NCI-H1436 treated with DMSO at 0.1 percent for 48 hours (cell line): ENCODE data around the gene ZNF254.
"Not testable (repeated sequence)": the region's sequence is repeated elsewhere in the genome, so short reads cannot be mapped to it uniquely, and the experiment has no call there.

Source experiments
- DNase-seq: peaks from one replicate; lab custom pipeline; 2025; lab: John Stamatoyannopoulos, UW

The ZNF254 gene

GRCh38 chr19:24072720-24073119 lies 14.3 kb upstream of the ZNF254 start:
- no peak for DNase-seq

- DNase-seq: no peak
These were observed 13.2 kb upstream of the ZNF254 start for GRCh38 chr19:24073807-24074206.

- DNase-seq: no peak
These were observed 12.1 kb upstream of the ZNF254 start for GRCh38 chr19:24074720-24075454.

GRCh38 chr19:24075530-24075929 lies 11.5 kb upstream of the ZNF254 start:
- DNase-seq: not testable (repeated sequence)

- DNase-seq: no peak
These were observed 8.3 kb upstream of the ZNF254 start for GRCh38 chr19:24078680-24079079.

GRCh38 chr19:24081056-24081455 lies 5.9 kb upstream of the ZNF254 start:
- DNase-seq: no peak

- DNase-seq: no peak
These were observed 11.4 kb downstream of the ZNF254 start for GRCh38 chr19:24098359-24098758.

- DNase-seq: no peak
These were observed 12.8 kb downstream of the ZNF254 start for GRCh38 chr19:24099829-24100228.

GRCh38 chr19:24100597-24100996 lies 13.6 kb downstream of the ZNF254 start:
- DNase-seq: not testable (repeated sequence)

GRCh38 chr19:24101459-24102115 lies 14.6 kb downstream of the ZNF254 start:
- no peak for DNase-seq

GRCh38 chr19:24127601-24128000 lies 40.6 kb downstream of the ZNF254 start:
- no peak for DNase-seq

GRCh38 chr19:24140099-24140498 lies 53.1 kb downstream of the ZNF254 start:
- DNase-seq: no peak

GRCh38 chr19:24140591-24140990 lies 53.6 kb downstream of the ZNF254 start:
- no peak for DNase-seq

- DNase-seq: no peak
These were observed 54.6 kb downstream of the ZNF254 start for GRCh38 chr19:24141612-24142011.

- no peak for DNase-seq
These were observed 55.8 kb downstream of the ZNF254 start for GRCh38 chr19:24142771-24143170.

GRCh38 chr19:24159707-24160106 lies 72.7 kb downstream of the ZNF254 start:
- DNase-seq: no peak

GRCh38 chr19:24166055-24166454 lies 79.1 kb downstream of the ZNF254 start:
- no peak for DNase-seq

GRCh38 chr19:24173882-24174281 lies 86.9 kb downstream of the ZNF254 start:
- no peak for DNase-seq

GRCh38 chr19:24177686-24178085 lies 90.7 kb downstream of the ZNF254 start:
- DNase-seq: no peak

GRCh38 chr19:24178207-24178606 lies 91.2 kb downstream of the ZNF254 start:
- no peak for DNase-seq
